HUES64 (cell line): Measurements from ENCODE around the gene CDH12.
"Not testable (repeated sequence)": the region's sequence is repeated elsewhere in the genome, so short reads cannot be mapped to it uniquely, and the experiment has no call there.

Experiments used
- H3K27ac ChIP-seq: 2 replicates; pipeline ENCODE4 v1.7.0; 2013; ENCODE audit warnings: low read depth, low read length, inconsistent platforms
- H3K27me3 ChIP-seq: 2 replicates; pipeline ENCODE4 v1.6.1; 2013; ENCODE audit warnings: mild to moderate bottlenecking, low read length; ENCODE audit not compliant: insufficient read depth
- H3K36me3 ChIP-seq: 2 replicates; pipeline ENCODE4 v1.6.1; 2013; ENCODE audit warnings: mild to moderate bottlenecking, low read length; ENCODE audit not compliant: insufficient read depth
- H3K4me1 ChIP-seq: 2 replicates; pipeline ENCODE4 v1.6.1; 2013; ENCODE audit warnings: mild to moderate bottlenecking, low read length, moderate library complexity; ENCODE audit not compliant: insufficient read depth
- H3K4me3 ChIP-seq: 2 replicates; pipeline ENCODE4 v1.5.1; 2013; ENCODE audit warnings: mild to moderate bottlenecking, low read length, moderate library complexity
- H3K9ac ChIP-seq: 2 replicates; pipeline ENCODE4 v1.6.1; 2013; ENCODE audit warnings: mild to moderate bottlenecking, low read depth, low read length
- H3K9me3 ChIP-seq: 2 replicates; pipeline ENCODE4 v1.6.1; 2013; ENCODE audit warnings: low read depth, low read length; ENCODE audit not compliant: insufficient read depth
- WGBS: fragments of 150-250, 120-280 bp; methylation state at CpG from one replicate; pipeline ENCODE4 v1.1.7; 2013; ENCODE audit warnings: missing lambda C conversion rate; 5-methylcytosine and 5-hydroxymethylcytosine counted together

Gene CDH12

GRCh38 chr5:22295832-22296231 lies 557.3 kb downstream of the CDH12 start:
- Histone ChIP-seq H3K9ac (no peak overlapping the region), H3K27ac (no peak overlapping the region), H3K4me3 (no peak overlapping the region), H3K9me3 (peaks cover 25% of the 10 kb centered on the region), H3K36me3 (no peaks in the 10 kb centered on the region), H3K27me3 (no peaks in the 10 kb centered on the region), H3K4me1 (no peaks in the 10 kb centered on the region)
- WGBS = no CpG with 5 or more reads among the region's 1 CpG

GRCh38 chr5:22293147-22293546 lies 560.0 kb downstream of the CDH12 start:
- H3K9me3 ChIP-seq = peaks cover 25% of the 10 kb centered on the region
- H3K27ac ChIP-seq = no peak overlapping the region
- H3K36me3 ChIP-seq = no peaks in the 10 kb centered on the region
- H3K4me1 ChIP-seq = no peaks in the 10 kb centered on the region
- H3K9ac ChIP-seq = no peak overlapping the region
- 96% methylated on average over 3 of the region's 3 CpGs for WGBS
- H3K27me3 ChIP-seq = no peaks in the 10 kb centered on the region
- H3K4me3 ChIP-seq = no peak overlapping the region

- H3K9me3 ChIP-seq = no peaks in the 10 kb centered on the region
- 88% methylated on average over 1 of the region's 1 CpG for WGBS
- H3K4me3 ChIP-seq = no peak overlapping the region
- H3K36me3 ChIP-seq = no peaks in the 10 kb centered on the region
- H3K4me1 ChIP-seq = no peaks in the 10 kb centered on the region
- H3K27me3 ChIP-seq = no peaks in the 10 kb centered on the region
- H3K9ac ChIP-seq = no peak overlapping the region
- H3K27ac ChIP-seq = no peak overlapping the region
Measured at GRCh38 chr5:22278164-22278563, 575.0 kb downstream of the CDH12 start.

GRCh38 chr5:22277006-22277405 lies 576.1 kb downstream of the CDH12 start:
- Histone ChIP-seq H3K4me3 (no peak overlapping the region), H3K27ac (no peak overlapping the region), H3K9ac (no peak overlapping the region), H3K27me3 (no peaks in the 10 kb centered on the region), H3K4me1 (no peaks in the 10 kb centered on the region), H3K9me3 (no peaks in the 10 kb centered on the region), H3K36me3 (no peaks in the 10 kb centered on the region)
- whole genome bisulfite sequencing = 92% methylated on average over 4 of the region's 4 CpGs

GRCh38 chr5:22265855-22266254 lies 587.3 kb downstream of the CDH12 start:
- WGBS = 87% methylated on average over 6 of the region's 7 CpGs
- not testable (repeated sequence) for H3K4me3 ChIP-seq, H3K27me3 ChIP-seq, H3K9me3 ChIP-seq, H3K9ac ChIP-seq, H3K27ac ChIP-seq, H3K4me1 ChIP-seq, H3K36me3 ChIP-seq

- whole genome bisulfite sequencing = 55% methylated on average over 5 of the region's 5 CpGs
Measured at GRCh38 chr5:22258139-22258538, 595.0 kb downstream of the CDH12 start.

GRCh38 chr5:22250528-22250927 lies 602.6 kb downstream of the CDH12 start:
- WGBS = 69% methylated on average over 4 of the region's 4 CpGs
- Histone ChIP-seq H3K27ac (no peak overlapping the region), H3K4me1 (no peaks in the 10 kb centered on the region), H3K36me3 (no peaks in the 10 kb centered on the region), H3K9me3 (no peaks in the 10 kb centered on the region), H3K9ac (no peak overlapping the region), H3K4me3 (no peak overlapping the region), H3K27me3 (no peaks in the 10 kb centered on the region)

More at GRCh38 chr5:22258139-22258538, 595.0 kb downstream of the CDH12 start:
- no peaks in the 10 kb centered on the region for H3K9me3 ChIP-seq
- H3K36me3 ChIP-seq = no peaks in the 10 kb centered on the region
- H3K27ac ChIP-seq = no peak overlapping the region
- no peak overlapping the region for H3K9ac ChIP-seq
- no peaks in the 10 kb centered on the region for H3K4me1 ChIP-seq
- no peak overlapping the region for H3K4me3 ChIP-seq
- H3K27me3 ChIP-seq = no peaks in the 10 kb centered on the region

- Histone ChIP-seq H3K27me3 (no peaks in the 10 kb centered on the region), H3K27ac (no peak overlapping the region), H3K4me3 (no peak overlapping the region), H3K9ac (no peak overlapping the region), H3K36me3 (no peaks in the 10 kb centered on the region), H3K9me3 (no peaks in the 10 kb centered on the region), H3K4me1 (no peaks in the 10 kb centered on the region)
- WGBS = 95% methylated on average over 7 of the region's 7 CpGs
Measured at GRCh38 chr5:22249209-22249729, 603.9 kb downstream of the CDH12 start.

- Histone ChIP-seq H3K27ac (no peak overlapping the region), H3K36me3 (no peaks in the 10 kb centered on the region), H3K9ac (no peak overlapping the region), H3K4me3 (no peak overlapping the region), H3K4me1 (no peaks in the 10 kb centered on the region), H3K27me3 (no peaks in the 10 kb centered on the region), H3K9me3 (no peaks in the 10 kb centered on the region)
Measured at GRCh38 chr5:22245770-22246169, 607.4 kb downstream of the CDH12 start.

- Histone ChIP-seq H3K27ac (no peak overlapping the region), H3K9me3 (no peaks in the 10 kb centered on the region), H3K27me3 (no peaks in the 10 kb centered on the region), H3K9ac (no peak overlapping the region), H3K4me1 (no peaks in the 10 kb centered on the region), H3K4me3 (no peak overlapping the region), H3K36me3 (no peaks in the 10 kb centered on the region)
- WGBS = 73% methylated on average over 4 of the region's 4 CpGs
Measured at GRCh38 chr5:22242532-22242931, 610.6 kb downstream of the CDH12 start.

GRCh38 chr5:22238047-22238446 lies 615.1 kb downstream of the CDH12 start:
- H3K27me3 ChIP-seq = no peaks in the 10 kb centered on the region
- 87% methylated on average over 1 of the region's 1 CpG for WGBS
- H3K4me1 ChIP-seq = no peaks in the 10 kb centered on the region
- no peaks in the 10 kb centered on the region for H3K36me3 ChIP-seq
- no peak overlapping the region for H3K9ac ChIP-seq
- no peaks in the 10 kb centered on the region for H3K9me3 ChIP-seq
- no peak overlapping the region for H3K4me3 ChIP-seq
- H3K27ac ChIP-seq = no peak overlapping the region

- Histone ChIP-seq H3K36me3 (no peaks in the 10 kb centered on the region), H3K4me3 (no peak overlapping the region), H3K27ac (no peak overlapping the region), H3K4me1 (no peaks in the 10 kb centered on the region), H3K9me3 (no peaks in the 10 kb centered on the region), H3K9ac (no peak overlapping the region), H3K27me3 (no peaks in the 10 kb centered on the region)
- 91% methylated on average over 2 of the region's 2 CpGs for WGBS
Measured at GRCh38 chr5:22226423-22226822, 626.7 kb downstream of the CDH12 start.
